NCI-H82 treated with DMSO at 0.1 percent for 48 hours (cell line): ENCODE results near the gene DUSP16.

ENCODE experiments used
- DNase-seq: peaks from one replicate; lab custom pipeline; 2025; ENCODE audit not compliant: unreplicated experiment; lab: John Stamatoyannopoulos, UW

DUSP16 gene

DNA sequence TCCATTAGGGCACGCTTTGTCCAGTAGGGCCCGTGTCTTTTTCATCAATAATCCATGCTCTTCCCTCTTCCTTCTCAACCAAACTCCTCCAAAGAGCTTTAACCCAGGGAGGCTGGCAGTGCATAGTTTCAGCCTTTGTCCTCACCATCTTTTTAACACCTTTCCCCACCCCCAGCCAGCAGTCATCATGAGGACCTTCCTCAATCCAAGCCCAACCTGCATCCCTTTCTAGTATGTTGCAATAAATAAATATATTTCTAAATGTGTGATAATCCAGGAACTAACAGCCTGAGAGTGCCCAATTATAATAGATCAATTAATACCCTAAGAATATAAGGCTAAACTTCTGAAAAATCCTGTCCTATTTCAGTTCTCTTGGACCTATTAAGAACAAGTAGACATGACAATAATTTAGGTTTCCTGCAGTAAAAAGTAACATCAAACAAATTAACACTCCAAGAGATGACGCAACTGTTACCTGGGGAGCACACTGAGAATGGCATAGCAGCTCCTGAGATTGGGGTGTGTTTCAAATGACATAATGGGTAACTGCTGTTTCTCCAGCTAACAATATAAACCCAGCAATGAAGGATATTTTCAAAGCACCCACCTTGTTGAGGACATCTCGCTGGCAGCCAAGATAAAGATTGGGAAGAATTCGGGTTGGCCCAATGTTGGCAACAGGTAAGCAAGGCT, 62.6 kb downstream of the DUSP16 start:
- DNase-seq = no peak

DNA sequence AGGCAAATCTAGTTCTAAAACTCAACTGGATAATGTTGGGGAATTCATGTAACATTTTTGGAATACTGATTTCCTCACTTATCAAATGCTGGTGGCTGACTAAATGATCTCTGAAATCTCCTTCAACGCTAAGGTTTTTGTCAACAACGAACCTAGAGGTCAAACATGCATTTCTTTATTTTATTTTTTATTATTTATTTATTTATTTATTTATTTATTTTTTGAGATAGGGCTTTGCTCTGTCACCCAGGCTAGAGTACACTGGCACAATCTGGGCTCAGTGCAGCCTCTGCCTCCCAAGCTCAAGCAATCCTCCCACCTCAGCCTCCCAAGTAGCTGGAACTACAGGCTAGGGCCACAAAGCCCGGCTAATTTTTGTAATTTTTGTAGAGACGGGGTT, 64.5 kb downstream of the DUSP16 start:
- no peak for DNase-seq

DNA sequence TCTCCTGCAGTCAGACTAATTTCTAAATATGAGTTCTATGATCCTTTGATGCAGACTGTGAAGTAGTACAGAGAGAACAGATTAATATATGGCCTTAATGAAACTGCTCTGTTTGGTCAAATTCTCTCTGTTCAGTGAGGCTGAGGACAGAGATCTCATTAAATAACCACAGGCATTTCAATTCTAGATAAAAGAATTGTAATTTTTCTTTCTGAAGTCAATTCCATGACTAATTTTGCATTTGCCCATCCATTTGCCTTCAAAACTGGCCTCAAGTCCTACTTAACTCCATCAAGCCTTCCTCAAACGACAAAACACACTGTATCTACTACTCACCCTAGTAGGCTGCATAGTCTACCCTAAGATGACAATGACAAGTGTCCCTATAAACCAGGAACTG, 67.1 kb downstream of the DUSP16 start:
- no peak for DNase-seq

DNA sequence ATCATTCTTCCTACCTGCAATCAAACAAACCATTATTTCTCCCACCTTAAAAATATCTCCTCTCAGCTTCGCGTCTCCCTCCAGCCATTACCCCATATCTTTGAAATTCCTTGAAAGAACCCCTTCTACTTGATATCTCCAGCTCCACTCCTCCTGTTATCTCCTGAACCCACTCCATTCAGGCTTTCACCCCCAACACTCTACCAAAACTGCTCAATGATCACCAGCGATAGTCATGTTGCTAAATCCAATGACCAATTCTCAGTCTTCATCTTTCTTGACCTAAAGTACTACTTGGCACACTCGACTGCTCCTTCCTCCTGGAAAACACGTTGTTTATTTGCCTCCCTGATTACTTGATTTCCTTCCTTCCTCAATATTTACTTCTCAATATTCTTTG, 70.1 kb downstream of the DUSP16 start:
- no peak for DNase-seq

DNA sequence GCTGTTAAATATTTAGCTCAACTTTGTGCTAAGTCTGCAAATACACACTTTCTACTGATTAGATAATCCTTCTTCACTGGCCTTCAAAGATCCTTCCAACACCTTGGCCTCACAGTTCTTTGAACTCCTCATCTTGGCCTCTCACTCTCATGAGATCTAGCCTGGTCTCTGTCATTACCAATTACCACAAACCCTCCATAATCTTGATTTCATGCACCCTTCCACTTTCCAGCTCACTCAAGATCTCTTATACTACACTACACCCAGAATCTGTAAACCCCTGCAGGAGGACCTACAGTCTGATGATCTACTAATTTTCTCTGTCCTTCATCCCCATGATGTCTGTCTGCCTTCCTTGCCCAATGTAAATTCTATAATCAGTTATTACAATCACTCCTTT, 71.1 kb downstream of the DUSP16 start:
- no peak for DNase-seq

DNA sequence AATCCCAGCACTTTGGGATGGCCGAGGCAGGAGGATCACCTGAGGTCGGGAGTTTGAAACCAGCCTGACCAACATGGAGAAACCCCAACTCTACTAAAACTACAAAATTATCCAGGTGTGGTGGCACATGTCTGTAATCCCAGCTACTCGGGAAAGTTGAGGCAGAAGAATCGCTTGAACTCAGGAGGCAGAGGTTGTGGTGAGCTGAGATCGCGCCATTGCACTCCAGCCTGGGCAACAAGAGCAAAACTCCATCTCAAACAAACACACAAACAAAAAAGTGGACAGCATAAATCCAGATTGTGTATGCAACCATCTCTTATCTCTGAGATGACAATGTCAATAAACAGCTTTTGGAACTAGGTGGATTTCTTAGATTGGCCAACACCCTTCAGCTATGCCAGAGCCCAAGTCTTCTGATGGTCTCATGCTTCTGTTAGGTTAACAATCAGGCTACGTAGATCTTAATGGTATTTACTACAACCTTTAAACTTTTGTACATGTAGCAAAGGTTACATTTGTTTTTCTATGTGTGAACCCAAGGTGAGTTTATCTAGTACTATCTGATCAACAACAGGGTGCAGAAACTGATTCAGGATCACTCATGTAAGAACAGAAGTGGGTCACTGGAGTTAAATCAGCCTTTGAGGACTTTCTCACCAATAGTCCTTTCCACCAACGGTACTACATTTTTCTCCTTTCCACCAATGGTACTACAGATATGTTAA, 73.7 kb downstream of the DUSP16 start:
- DNase-seq = no peak

DNA sequence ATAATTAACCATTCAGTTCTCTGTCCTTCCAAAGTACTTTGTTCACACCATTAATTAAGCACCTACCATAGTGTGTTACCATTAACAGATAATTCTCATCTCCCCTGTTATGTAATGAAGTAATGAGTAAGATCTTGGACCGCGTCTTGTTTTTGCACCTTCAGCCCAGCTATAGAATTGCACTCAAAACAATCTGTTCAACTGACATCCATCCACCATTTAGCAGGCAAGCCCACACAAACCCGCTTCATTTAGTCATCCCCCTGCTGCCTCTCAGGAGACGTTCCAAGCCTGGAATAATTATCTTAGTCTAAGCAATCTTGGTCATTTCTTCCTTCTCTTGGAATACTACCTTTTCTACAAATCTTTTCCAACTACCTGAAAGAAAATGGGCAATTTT, 74.4 kb downstream of the DUSP16 start:
- no peak for DNase-seq

DNA sequence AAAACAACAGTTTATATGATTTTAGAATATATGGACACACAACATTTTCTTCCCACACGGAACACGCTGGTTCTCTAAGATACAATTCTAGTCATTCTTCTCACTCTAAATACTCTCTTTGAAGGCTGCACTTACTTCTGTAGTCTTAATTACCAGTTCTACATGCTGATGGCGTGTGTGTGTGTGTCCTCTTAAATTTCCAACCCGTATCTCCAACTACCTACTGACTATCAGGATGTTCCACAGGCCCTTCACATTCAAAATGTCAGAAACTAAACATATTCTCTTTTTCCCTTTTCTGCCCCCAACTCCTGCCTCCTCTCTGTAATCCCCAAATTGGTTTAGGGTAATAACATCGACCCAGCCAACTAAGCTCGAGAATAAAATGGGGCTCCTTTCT, 75.2 kb downstream of the DUSP16 start:
- DNase-seq = no peak

DNA sequence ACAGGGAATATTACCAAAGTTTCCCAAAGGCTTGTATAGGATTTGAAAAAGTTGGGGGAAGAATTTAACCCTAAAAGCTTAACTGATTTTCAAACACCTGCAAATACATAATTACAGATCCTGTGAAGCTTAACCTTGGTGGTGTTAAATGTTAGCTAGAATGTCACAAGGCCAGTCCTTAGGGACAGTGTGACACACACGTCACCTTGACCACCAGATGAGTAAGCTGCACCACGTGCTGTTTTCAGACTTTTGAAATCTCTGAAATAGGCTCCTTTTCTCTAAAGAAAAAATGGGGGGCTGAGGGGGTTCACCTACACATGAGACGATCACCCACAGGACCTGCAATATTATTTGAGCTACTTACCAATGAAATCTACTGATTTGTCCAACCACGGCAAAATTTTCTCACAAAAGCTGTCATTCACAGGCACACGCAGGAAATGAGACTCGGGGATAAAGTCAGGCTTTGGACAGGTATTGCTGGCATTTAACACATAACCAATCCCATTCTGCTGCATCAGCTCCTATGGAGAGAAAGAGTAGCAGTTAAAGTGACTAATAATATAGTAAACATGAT, 75.9 kb downstream of the DUSP16 start:
- DNase-seq = no peak

DNA sequence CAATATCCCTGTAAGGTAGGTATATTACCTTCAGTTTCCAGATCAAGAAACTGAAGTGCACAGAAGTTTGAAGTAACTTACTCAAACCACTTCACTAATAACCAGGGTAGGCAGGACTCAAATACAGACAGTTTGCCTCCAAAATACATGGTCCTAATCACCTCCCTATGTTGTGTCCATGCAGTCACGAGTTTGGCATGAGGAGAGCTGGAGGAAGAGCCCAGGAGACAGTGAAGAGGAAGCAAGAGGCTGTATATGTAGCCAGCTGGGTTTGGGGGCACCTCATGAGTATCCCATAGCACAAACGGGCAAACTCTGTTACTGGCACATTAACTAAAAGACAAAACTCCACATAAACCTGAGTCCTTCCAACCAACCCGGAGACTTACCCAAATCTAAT, 79.2 kb downstream of the DUSP16 start:
- DNase-seq = no peak

DNA sequence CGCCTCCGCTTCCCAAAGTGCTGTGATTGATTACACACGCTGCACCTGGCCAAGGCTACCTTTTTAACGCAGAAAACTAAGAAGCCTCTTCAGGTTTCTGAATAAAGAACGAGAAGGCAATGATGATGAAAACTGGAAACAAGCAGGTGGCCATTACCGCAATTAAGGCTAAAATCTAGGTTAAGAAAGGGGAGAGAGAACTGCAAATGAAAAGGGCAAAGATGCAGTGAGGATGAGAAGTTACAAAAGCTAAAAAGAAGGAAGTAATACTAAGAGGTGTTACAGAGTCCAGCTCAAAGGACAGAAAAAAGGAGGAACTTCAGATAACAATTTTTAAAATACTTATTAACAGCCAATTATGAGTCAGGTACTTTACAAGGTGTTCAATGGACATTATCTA, 79.7 kb downstream of the DUSP16 start:
- no peak for DNase-seq

DNA sequence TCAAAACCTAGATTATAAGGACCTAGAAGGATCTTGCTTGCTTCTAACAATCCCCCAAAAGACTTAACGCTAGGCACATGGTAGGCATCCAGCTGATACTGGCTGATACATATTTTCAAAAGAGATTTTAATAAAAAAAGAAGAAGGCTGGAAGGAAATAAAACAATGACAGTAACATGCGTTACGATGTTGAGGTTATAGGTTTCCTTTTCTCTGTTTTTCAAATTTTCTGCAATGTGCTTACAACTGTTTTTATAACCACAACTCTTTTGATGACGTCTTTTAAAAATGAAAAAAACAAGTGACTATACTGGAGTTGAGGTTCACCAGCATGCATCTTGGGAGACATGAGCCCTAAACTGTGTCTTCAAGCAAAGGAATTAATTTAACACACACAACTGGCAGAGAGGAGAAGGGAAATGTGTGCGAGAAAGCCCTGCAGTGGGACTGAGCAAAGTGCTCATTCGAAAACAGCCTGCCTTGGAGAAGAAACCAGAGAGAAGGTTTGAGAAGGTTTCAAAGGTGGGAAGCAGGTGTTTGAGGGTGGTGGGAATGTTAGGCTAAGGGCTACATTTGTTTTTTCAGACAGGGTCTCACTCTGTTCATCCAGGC, 80.4 kb downstream of the DUSP16 start:
- DNase-seq = no peak

DNA sequence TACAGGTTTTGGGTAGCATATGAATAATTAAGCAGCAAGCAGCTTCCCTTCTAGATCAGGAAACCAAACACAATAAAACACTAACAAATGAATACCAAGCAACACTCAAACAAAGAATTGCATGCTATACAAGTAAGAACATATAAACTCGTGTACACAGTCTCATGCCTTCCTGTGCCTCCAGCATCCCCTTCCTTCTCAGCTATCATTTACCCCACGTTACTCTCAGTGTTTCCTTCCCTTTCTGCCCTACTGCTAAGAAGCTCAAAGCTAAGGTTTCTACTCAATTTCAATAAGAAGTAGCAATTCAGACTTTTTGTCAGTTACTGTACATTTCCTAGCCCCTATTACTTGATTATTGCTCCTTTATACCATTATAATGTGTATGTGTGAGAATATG, 81.0 kb downstream of the DUSP16 start:
- DNase-seq = no peak

DNA sequence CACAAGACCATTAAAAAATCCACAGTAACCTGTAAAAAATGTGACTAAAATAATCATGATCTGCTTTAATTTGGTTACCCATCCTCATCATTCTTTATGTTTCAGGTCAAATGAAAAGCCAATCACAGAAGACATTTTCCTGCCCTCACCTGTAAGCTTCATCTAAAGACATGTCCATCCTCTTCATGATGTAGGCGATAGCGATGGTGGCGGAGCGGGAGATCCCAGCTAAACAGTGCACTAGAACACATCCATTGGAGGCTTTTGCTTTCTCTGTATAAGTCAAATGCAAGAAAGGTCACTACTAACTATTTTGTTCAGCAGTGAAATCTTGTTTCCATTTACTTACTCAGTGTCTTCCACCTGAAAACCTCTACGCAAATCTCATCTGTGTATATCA, 82.6 kb downstream of the DUSP16 start:
- no peak for DNase-seq

DNA sequence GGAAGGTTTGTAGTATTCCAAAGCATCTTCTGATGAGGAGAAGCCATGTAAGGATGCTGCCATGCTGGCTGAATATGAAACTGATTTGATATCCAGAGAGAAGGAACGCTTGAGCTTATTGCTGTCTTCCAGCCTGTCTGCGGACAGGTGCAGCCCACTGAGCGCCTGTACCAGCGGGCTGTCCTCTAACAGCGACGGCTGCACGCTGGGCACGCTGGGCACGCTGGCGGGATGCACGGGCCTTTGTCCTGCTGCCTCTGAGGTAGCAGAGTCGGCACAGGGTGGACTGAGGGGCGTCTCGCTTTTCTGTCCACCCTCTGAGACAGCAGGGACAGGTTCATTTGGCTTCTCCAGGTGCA, 85.2 kb downstream of the DUSP16 start:
- DNase-seq = no peak

DNA sequence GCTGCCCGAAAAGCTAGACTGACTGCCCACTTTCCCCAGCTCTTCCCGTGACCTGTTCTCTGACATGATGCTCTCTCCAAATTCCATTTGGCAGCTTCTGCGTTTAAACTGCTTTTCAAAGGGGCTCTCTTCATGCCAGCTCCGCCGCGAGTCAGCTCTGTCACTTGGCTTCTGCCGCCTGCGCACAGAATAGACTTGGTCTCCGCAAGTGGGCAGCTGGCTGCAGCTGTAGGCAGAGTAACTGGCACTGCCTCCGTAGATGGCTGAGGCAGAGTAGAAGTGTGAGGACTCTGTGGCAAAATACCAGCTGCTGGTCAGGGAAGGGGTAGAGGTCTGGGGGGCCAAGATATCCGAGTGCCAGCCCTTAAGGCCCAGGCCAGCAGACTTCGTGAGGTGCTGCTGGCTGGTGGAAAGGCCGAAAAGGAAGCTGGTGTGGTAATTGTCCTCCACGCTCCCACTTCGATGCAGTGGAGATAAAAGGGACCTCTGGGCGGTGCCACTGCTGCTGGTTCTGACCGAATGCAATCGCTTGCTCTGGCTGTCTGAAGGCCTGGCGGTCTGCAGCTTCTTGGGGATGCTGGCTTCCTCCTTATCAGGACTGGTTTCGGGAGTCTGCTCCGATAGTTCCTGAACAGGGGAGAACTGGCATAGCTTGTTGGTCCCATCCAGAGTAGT, 85.7 kb downstream of the DUSP16 start:
- no peak for DNase-seq

DNA sequence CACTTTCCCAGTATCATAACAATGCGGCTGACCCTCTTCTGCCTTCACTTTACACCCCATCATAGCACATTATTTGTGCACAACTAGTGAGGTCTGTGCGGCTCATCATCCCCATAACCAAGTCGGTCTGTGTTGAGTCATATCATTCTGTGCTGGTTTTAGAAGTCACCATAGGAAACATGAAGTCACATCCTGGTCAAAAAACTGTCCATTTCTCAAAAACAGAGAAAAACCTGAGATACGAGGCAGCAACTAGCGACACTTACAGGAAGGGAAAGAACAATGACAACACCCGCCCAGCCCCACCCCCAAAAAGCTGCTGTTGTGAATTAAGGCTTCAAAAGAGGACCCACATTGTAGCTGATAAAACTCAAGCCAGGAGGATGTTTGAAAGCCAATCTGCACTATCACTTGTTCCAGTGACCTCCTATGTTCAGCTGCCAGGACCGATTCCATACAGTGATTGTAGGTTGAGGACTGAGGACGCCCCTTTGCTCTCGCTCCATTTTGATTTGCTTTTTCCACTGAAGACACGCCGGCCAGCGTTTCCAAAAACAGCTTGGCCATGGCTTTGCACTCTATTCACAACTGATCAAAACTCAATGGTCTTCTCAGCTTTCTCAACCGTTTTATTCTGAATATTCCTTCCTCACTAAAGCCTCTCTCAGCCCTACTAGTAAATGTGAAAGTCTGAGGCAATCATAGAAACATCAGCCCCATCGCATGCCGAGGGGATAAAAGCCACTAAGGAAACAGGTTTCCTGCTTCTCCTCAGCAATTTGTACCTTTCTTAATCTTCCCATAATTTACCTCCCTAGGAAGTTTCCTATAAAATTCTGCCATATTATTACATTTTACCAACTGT, 87.5 kb downstream of the DUSP16 start:
- no peak for DNase-seq

DNA sequence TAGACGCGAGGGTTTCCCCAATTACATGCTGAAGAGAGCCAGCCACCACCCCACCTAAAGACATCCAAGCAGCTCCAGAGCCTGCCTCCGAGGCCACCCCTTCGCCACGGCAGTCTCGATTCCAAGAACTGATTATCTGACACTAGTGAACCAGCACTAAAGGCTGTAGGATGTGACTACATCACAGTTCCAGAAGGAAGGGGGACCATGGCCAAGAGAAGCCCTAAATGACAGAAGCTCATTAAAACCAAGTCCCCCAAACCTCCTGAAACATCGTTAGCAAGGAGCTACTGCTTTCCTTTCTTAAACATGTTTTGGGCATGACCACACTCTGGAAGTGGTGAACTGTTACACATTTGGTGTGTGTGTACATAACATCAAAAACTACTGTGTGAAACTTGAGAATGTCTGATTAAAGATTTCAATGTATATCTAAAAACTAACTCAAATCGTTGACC, 88.2 kb downstream of the DUSP16 start:
- no peak for DNase-seq

DNA sequence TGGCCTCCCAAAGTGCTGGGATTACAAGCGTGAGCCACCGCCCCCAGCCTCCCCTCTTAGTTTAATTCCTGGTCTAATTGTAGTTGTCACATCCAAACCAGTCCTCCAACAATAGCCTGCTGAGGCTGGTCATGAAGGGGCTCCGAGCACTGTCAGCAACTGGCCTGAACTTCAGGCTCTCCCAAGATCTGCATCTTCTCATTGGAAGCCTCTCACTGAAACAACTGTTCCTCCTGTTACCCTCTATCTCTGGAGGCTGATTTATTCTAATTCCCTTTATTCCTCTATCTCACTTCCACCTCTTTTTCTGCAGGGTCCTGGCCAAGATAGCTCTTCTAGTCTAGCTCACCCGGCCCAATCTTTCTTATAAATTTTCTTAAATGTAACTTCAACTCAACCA, 89.4 kb downstream of the DUSP16 start:
- DNase-seq = no peak
